NB4 (cell line): ENCODE results near the gene NTN1.

Experiments used
- CTCF ChIP-seq: IDR thresholded peaks from one replicate; pipeline ENCODE4 v1.5.1; 2012; ENCODE audit warnings: low read depth, low read length
- MAX ChIP-seq: IDR thresholded peaks from 2 replicates; pipeline ENCODE4 v1.6.1; 2011; ENCODE audit warnings: low read depth, low read length
- MYC ChIP-seq: IDR thresholded peaks from 2 replicates; pipeline ENCODE4 v1.6.1; 2011; ENCODE audit warnings: low read depth, low read length
- POLR2A ChIP-seq: IDR thresholded peaks from 2 replicates; pipeline ENCODE4 v1.6.1; 2011; ENCODE audit warnings: mild to moderate bottlenecking; ENCODE audit not compliant: insufficient read length; ENCODE audit errors: extremely low read depth

GRCh38 chr17:9189870-9190269 is 168.6 kb downstream of the NTN1 start:
- TF ChIP-seq MAX: no peak
- TF ChIP-seq MYC: no peak
- TF ChIP-seq CTCF: no peak
- TF ChIP-seq POLR2A: no peak
